KOPT-K1 (cell line): ENCODE results near the gene RAB3C.

Source experiments
- H3K27ac ChIP-seq: fragments of 200-600 bp; sonication (generic); 2 replicates; pipeline ENCODE4 v1.5.1; 2016; ENCODE audit warnings: antibody characterized with exemption, mild to moderate bottlenecking, low read depth, low read length; ENCODE audit not compliant: poor library complexity, severe bottlenecking
- H3K36me3 ChIP-seq: fragments of 200-600 bp; sonication (generic); 2 replicates; pipeline ENCODE4 v1.5.1; 2017; ENCODE audit warnings: antibody characterized with exemption, mild to moderate bottlenecking, low read length, moderate library complexity; ENCODE audit not compliant: insufficient read depth
- H3K9me3 ChIP-seq: fragments of 200-600 bp; sonication (generic); 2 replicates; pipeline ENCODE4 v1.5.1; 2017; ENCODE audit warnings: antibody characterized with exemption, low read length, mild to moderate bottlenecking; ENCODE audit not compliant: insufficient read depth, poor library complexity, severe bottlenecking

The RAB3C gene

DNA sequence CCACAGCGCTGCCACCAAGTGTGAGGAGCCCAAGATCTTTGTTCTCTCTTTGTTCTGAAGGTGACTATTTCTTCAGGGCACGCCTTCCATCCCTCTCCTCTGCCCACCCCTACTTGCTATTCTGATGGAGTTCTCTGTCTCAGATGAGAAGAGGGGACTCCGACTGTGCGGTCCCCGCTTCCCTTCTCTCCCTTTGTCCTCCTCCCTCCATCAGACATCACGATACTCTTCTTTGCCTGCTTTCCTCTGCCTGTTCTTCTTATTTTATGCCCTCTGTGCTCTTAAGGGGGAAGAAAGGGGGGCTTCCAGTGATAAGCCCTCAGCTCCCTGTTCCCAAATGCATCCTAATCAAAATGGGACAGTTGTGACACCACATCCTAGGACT is 307.8 kb downstream of the RAB3C start:
- Histone ChIP-seq H3K36me3 (no peaks in the 10 kb centered on the region), H3K27ac (no peak overlapping the region)

GRCh38 chr5:58891086-58891970 is 308.5 kb downstream of the RAB3C start:
- H3K36me3 ChIP-seq: no peaks in the 10 kb centered on the region
- H3K9me3 ChIP-seq: no peaks in the 10 kb centered on the region
- no peak overlapping the region for H3K27ac ChIP-seq

More for the DNA sequence above, 307.8 kb downstream of the RAB3C start:
- H3K9me3 ChIP-seq: no peaks in the 10 kb centered on the region

DNA sequence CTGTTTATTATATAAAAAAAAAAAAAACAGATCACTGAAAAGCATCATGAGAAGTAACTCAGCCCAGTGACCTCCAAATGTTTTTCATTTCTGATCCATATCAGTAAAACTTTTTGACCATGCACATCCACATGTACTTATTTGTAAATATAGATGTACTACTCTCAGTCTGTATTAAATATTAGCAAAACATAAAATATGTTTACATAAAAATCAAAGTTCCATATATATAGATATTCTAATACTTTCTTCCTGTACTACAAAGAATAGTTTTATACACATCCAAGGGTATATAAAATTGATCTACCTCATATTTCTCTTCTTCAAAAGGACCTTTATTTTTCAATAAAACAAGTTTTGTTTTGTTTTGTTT is 309.1 kb downstream of the RAB3C start:
- H3K36me3 ChIP-seq: no peaks in the 10 kb centered on the region
- H3K9me3 ChIP-seq: no peaks in the 10 kb centered on the region
- no peak overlapping the region for H3K27ac ChIP-seq

- no peak overlapping the region for H3K27ac ChIP-seq
- no peaks in the 10 kb centered on the region for H3K36me3 ChIP-seq
- no peaks in the 10 kb centered on the region for H3K9me3 ChIP-seq
Observed at GRCh38 chr5:58893551-58893950, 310.7 kb downstream of the RAB3C start.

- H3K9me3 ChIP-seq: no peaks in the 10 kb centered on the region
- no peak overlapping the region for H3K27ac ChIP-seq
- H3K36me3 ChIP-seq: no peaks in the 10 kb centered on the region
Observed at GRCh38 chr5:58898006-58898405, 315.1 kb downstream of the RAB3C start.

DNA sequence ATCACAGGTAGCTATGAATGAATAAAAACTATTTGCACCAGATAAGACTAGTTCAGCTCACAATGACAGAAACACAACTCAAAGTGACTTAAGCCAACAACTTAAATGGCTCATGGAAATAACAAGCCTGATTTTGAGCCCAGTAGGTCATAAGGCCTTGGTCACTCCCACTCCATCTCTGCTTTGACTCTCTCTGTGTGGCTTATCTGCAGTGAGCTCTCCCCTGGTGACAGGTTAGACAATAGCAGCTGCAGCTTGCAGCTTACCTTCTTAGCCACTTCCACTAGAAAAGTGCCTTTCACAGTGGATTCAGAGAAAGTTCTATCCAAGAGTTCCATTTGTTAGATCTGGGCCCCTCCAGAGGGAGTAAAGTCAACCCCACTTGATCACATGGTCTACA is 315.7 kb downstream of the RAB3C start:
- H3K9me3 ChIP-seq: no peaks in the 10 kb centered on the region
- no peak overlapping the region for H3K27ac ChIP-seq
- no peaks in the 10 kb centered on the region for H3K36me3 ChIP-seq

DNA sequence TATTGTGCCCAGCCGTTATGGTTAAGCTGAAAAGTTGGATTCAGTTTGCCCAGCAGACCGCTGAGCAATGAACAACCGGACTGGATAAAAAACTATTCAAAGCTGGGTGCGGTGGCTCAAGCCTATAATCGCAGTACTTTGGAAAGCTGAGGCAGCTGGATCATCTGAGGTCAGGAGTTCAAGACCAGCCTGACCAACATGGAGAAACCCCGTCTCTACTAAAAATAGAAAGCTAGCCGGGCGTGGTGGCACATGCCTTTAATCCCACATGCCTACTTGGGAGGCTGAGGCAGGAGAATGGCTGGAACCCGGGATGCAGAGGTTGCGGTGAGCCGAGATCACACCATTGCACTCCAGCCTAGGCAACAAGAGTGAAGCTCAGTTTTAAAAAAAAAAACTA is 318.4 kb downstream of the RAB3C start:
- Histone ChIP-seq H3K9me3 (no peaks in the 10 kb centered on the region), H3K36me3 (no peaks in the 10 kb centered on the region), H3K27ac (no peak overlapping the region)

GRCh38 chr5:58902305-58902704 is 319.4 kb downstream of the RAB3C start:
- Histone ChIP-seq H3K9me3 (no peaks in the 10 kb centered on the region), H3K36me3 (no peaks in the 10 kb centered on the region), H3K27ac (no peak overlapping the region)

GRCh38 chr5:58902765-58903164 is 319.9 kb downstream of the RAB3C start:
- no peaks in the 10 kb centered on the region for H3K9me3 ChIP-seq
- no peaks in the 10 kb centered on the region for H3K36me3 ChIP-seq
- no peak overlapping the region for H3K27ac ChIP-seq

GRCh38 chr5:58904737-58905136 is 321.9 kb downstream of the RAB3C start:
- Histone ChIP-seq H3K9me3 (no peaks in the 10 kb centered on the region), H3K27ac (no peak overlapping the region), H3K36me3 (no peaks in the 10 kb centered on the region)

DNA sequence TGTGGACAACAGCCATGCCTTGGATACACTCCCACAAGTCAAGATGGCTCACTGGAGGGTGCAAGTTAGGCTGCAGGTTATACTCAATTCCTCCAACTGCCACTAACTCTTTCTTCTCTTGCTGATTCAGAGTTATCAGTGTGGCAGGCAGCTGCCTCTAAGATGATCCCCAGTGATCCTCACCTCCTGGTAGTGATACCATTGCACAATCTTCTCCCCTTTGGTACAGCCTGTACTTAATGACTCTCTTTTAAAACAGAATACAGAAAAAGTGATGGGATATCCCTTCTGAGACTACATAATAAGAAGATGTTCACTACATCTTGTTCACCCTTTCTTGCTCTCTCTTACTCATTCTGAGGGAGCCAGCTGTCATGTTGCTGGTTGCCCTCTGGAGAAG is 323.1 kb downstream of the RAB3C start:
- no peak overlapping the region for H3K27ac ChIP-seq
- no peaks in the 10 kb centered on the region for H3K9me3 ChIP-seq
- no peaks in the 10 kb centered on the region for H3K36me3 ChIP-seq
